CD1c-positive myeloid dendritic cell (primary cell): Measurements from ENCODE around the gene AP4E1.
A peak's percentile ranks its signal among the peaks of the same experiment; 100 is the strongest.
"Not testable (repeated sequence)": the region's sequence is repeated elsewhere in the genome, so short reads cannot be mapped to it uniquely, and the experiment has no call there.

Source experiments
- DNase-seq: peaks from one replicate; pipeline ENCODE4 v3.0.0-alpha.2; 2016; ENCODE audit errors: extremely low spot score

AP4E1 gene

DNA sequence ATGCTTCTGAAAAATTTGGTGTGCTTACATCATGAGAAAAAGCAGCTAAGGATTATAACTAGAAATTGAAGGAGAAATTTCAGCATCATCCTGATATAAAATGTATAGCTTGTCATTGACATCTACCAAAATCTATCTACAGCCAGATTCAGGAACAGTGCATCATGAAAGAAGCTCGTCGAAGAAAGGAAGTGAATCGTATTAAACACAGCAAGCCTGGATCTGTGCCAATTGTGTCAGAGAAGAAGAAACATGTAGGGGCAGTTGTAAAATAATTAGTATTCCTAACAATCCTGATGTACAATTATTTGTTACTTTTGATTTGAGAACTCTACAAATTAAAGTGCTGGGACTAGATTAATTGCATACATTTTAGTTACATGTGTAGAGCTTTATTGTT lies 37.2 kb downstream of the AP4E1 start:
- DNase-seq = peak; percentile 3

DNA sequence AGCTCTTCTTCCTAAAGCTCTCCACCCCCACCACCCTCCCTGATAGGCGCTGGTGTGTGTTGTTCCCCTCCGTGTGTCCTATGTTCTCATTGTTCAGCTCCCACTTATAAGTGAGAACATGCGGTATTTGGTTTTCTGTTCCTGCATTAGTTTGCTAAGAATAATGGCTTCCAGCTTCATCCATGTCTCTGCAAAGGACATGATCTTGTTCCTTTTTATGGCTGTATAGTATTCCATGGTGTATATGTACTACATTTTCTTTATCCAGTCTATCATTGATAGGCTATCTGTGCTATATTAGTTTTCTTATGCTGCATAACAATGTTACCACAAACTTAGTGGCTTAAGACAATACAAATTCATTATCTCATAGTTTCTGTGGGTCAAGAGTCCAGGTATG lies 42.3 kb downstream of the AP4E1 start:
- DNase-seq = not testable (repeated sequence)

- no peak for DNase-seq
Measured at GRCh38 chr15:50953302-50953701, 44.8 kb downstream of the AP4E1 start.

DNA sequence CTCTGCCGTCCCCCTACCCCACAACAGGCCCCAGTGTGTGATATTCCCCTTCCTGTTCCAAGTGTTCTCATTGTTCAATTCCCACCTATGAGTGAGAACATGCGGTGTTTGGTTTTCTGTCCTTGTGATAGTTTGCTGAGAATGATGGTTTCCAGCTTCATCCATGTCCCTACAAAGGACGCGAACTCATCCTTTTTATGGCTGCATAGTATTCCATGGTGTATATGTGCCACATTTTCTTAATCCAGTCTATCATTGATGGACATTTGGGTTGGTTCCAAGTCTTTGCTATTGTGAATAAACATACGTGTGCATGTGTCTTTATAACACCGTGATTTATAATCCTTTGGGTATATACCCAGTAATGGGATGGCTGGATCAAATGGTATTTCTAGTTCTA lies 46.4 kb downstream of the AP4E1 start:
- not testable (repeated sequence) for DNase-seq

GRCh38 chr15:50959717-50960116 lies 51.2 kb downstream of the AP4E1 start:
- DNase-seq = no peak

GRCh38 chr15:50964075-50964474 lies 55.6 kb downstream of the AP4E1 start:
- DNase-seq = no peak

DNA sequence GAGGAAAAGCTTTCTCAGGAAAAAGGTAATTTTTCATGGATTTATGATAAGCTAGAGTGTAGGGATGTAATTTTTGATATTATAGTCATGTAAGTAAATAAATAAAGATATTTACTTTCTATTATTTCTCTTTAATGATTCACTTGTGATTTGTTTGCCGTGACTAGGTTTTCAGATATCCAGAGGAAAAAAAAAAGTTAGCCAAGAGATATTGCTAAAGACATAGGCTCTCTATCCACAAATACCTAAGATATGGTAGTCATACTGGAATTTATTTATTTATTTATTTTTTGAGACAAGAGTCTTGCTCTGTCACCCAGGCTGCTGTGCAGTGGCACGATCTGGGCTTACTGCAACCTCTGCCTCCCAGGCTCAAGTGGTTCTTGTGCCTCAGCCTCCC lies 59.9 kb downstream of the AP4E1 start:
- DNase-seq = no peak

DNA sequence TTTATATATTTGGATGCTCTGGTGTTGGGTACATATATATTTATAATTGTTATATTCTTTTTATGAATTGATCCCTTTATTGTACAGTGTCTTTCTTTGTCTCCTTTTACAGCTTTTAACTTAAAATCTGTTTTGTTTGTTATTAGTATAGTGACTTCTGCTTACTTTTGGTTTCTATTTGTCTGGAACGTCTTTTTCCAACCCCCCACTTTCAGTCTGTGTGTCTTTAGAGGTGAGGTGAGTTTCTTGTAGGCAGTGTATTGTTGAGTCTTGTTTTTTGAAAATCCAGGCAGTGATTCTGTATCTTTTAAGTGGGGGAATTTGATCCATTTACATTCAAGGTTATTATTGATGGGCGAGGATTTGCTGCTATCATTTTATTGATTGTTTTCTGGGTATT lies 62.0 kb downstream of the AP4E1 start:
- DNase-seq = no peak

DNA sequence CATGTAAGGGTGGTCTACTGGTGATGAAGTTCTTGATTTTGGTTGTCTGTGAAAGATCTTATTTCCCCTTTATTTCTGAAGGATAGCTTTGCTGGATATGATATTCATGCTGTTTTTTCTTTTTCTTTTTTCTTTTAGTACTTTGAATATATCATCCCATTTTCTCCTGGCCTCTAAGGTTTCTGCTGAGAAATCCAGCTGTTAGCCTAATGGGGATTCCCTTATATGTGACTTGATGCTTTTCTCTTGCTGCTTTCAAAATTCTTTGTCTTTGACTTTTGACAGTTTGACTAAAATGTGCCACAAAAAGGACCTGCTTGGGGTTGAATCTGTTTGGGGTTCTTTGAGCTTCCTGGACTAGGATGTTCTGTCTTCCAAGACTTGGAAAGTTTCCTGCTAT lies 62.6 kb downstream of the AP4E1 start:
- no peak for DNase-seq

GRCh38 chr15:50971542-50971941 lies 63.1 kb downstream of the AP4E1 start:
- DNase-seq = no peak

- no peak for DNase-seq
Measured at GRCh38 chr15:50973605-50974004, 65.1 kb downstream of the AP4E1 start.

DNA sequence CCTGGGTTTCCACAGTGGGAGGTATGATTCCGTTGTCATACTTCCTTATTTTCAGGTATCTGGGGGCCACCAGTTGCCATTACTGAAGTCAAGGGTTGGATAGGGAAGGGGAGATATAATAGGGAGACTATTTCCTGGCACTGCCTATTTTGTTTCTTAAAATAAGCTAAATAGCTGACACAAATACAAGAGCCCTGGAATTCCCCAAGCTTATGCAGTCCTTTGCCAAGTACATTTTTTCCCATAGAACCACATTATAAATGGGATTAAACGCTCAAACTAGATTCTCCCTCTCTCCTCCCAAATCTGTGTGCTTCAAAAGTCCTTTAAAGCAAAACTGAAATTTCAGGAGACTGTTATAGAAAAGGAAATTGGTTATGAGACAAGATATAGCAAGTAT lies 68.7 kb downstream of the AP4E1 start:
- no peak for DNase-seq

DNA sequence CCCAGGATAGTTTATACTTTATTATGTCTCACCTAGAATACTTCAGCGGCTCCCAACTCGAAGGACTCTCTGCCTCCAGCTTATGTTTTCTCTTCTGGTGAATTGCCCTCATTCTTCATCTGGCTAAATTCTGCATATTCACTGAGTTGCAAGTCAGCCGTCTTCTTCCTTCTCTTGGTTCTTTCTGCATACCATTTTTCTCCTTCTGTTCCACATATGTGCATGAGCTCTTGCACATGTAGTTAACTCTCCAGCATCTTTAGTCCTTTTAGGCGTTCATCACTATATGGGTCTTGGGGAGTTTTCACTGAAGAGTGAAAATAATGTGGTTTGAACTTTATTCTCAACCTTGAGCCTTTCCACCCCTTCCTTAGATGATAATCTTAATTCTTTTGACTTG lies 70.1 kb downstream of the AP4E1 start:
- DNase-seq = no peak

- no peak for DNase-seq
Measured at GRCh38 chr15:50979041-50979440, 70.6 kb downstream of the AP4E1 start.

GRCh38 chr15:50993598-50993997 lies 85.1 kb downstream of the AP4E1 start:
- DNase-seq = no peak

DNA sequence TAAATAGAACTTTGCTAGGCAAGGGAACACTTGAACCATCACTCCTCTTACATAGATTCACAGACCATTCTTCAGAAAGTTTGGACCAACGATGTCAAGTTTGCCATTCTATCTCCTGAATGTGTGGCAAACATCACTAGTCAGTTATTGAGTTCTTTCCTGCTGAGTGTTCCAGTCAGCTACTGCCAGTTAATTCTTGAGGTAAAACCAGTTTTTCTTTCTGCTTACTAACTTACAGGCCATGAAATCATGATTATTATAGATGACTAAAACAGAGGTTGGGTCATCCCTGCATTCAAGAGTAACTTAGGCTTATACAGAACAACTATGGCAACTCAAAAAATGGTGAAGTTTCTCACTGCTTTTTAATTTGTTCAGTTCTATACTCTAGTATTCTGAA lies 88.2 kb downstream of the AP4E1 start:
- no peak for DNase-seq

DNA sequence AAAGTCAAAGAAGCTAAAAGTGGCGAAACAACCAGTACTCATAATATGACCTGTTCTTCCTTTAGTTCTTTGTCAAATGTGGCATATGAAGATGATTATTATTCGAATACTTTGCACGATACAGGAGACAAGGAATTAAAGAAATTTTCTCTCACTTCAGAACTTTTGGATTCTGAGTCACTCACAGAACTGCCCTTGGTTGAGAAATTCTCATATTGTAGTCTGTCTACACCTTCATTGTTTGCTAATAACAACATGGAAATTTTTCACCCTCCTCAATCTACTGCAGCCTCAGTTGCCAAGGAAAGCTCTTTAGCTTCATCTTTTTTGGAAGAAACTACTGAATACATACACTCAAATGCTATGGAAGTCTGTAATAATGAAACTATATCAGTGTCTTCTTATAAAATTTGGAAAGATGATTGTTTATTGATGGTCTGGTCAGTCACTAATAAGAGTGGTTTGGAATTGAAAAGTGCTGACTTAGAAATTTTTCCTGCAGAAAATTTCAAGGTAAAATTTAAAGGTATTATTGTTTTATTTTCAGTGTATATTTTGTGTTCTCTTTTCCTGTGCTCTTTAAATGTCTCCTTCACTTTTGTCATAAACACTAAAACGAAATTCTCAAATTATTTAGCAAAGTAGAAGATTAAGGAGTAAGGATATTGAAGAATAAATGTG lies 89.0 kb downstream of the AP4E1 start:
- DNase-seq = no peak

DNA sequence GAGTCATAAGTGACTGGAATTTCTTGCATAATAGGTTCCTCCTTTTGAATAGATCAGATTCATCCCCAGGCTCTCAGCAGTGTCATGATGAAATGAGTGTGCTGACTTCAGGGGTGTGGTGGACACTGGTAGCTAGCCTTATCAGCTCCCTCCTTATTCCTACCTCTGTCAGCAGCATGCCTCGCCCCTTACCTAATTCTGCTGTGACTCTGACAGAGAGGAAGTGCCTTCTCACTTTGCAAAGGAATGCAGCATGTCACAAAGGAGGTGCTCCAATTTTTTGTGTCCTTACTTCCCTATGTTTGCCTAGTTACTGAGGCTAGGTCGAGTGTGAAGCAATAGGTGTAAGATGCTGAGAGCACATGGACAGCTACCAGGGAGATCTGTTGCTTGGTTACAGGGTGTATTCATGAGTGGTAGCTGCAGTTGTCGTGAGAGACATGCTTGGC lies 95.6 kb downstream of the AP4E1 start:
- DNase-seq = peak; percentile 68

GRCh38 chr15:51006336-51006985 lies 98.0 kb downstream of the AP4E1 start:
- DNase-seq = no peak

DNA sequence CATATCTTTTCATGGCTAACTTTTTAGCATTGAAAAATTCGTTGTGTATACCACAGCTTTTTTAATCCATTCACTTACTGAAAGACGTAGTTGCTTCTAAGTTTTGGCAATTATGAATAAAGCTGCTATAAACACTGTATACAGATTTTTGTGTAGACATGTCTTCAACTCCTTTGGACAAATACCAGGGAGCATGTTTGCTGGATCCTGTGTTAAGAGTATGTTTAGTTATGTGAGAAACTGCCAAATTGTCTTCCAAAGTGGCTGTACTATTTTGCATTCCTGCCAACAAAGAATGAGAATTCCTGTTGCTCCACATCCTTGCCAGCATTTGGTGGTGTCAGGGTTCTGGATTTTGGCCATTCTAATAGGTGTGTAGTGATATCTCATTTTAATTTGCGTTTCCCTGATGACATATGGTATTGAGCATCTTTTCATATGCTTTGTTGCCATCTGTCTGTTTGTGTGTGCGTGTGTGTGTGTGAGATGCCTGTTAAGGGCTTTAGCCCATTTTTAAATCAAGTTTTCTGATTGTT lies 98.7 kb downstream of the AP4E1 start:
- no peak for DNase-seq

- no peak for DNase-seq
Measured at GRCh38 chr15:51011212-51011611, 102.7 kb downstream of the AP4E1 start.

- no peak for DNase-seq
Measured at GRCh38 chr15:51016615-51017014, 108.1 kb downstream of the AP4E1 start.

DNA sequence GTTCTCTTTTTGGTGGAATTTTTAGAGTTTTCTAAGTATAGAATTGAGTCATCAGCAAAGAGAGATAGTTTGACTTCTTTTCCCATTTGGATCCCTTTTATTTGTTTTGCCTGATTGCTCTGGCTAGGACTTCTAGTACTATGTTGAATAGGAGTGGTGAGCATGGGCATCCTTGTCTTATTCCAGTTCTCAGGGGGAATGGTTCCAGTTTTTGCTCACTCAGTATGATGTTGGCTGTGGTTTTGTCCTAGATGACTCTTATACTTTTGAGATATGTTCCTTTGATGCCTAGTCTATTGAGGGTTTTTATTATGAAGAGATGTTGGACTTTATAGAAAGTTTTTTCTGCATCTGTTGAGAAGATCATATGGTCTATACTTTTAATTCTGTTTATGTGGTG lies 113.7 kb downstream of the AP4E1 start:
- DNase-seq = no peak
